Forelimb muscle (tissue), 1 donor: ENCODE results near the gene ABHD17B. TPM values are rescaled to one million over a fixed set of nuclear protein-coding genes. Genes with fewer than 3 reads are reported as not detected.
"Not testable (repeated sequence)": the region's sequence is repeated elsewhere in the genome, so short reads cannot be mapped to it uniquely, and the experiment has no call there.

Source experiments
- DNase-seq: peaks from one replicate; pipeline ENCODE4 v3.0.0-alpha.2; 2013; ENCODE audit warnings: low read depth
- polyA plus RNA-seq: library from polyadenylated mRNA; unstranded; fragments of 120-200 nt; gene quantifications from one replicate; pipeline ENCODE4 v1.2.1, GENCODE V29; 2013; ENCODE audit not compliant: insufficient read length

The ABHD17B gene
- polyA plus RNA-seq, 1 donor = 25.8 TPM

DNA sequence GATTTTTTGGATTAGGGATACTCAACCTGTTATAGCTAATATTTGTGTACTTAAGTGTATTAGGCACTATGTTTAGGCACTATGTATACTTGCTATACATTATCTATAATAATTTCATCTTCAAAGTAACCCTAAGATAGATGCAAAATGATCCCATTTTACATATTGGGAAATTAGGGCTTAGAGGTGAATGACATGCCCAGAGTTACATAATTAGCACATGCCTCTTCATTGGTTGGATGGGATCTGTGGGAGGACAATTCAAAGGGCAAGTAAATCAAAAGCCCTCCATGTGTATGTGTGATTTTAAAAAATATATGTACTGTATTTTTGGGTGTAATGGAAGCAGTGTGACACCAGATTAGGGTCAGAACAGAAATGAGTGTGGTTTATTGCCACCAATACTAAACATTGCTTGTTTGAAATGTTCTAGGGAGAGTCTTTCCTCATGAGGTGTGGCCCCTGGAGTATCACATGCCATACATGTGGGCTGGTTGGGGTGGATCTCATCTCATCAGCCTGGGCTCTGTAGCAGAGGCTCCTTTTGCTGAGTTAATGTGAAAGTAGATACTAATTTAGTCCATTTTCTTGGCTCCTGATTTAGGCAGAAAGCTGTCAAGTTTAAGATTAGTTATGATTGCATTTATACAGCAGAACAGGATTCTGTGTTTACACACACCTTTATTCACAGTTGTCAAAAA is 6.0 kb upstream of the ABHD17B start:
- no peak for DNase-seq

DNA sequence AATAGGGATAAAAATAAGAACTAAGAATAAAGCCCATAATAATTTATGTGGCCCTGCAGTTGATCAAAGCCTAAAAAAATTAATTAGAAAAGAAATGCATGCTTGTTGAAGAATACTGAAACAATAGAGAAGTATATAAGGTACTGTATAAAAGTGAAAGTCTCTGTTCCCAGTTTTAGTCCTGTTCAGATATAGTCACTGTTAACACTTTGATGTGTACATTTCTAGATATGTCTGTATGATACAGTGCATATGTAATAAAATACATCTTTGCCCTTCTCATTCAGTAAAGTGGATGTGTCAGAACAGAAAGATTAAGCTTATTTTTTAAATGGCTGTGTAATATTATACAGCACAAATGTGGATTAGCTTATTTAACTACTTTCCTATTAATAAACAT is 4.5 kb upstream of the ABHD17B start:
- no peak for DNase-seq

DNA sequence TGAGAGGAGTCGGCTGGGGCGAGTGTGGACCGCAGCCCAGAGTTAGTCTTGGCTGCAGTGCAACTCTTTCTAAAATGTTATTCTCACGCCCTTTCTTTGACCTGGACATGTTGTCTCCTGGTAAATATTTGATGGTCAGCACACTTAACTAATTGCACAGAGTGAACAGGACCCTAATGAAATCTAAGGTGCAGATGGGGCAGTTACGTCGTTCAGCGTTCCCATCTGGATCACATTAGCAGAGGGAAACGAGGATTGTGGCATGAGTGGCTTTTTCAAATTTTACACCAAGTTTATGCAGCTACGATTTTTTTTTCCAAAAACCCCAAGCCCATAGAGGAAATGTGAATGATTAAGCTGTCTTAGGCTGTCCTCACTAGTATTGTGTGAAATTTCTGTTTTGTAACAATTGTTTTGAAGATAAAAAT is 929 bp upstream of the ABHD17B start:
- DNase-seq = peak; percentile 32

DNA sequence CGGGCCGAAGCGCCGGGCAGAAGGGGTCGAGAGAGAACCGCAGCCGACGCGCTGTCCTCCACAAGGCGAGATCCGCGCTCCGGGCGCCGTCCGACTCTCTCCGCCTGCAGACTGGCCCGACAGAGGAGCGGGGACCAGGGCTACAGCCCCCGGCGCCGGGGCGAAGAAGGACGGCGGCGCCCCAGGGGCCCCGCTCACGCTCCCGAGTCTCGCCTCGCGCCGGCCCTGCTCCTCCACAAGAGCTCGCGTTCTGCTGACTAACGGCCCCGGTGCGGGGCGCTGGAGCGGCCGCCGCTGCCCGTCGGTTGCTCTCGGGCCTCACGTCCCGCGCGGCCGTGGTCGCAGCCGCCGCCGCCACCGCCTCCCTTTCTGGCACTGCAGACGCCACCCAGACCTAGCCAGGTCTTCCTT is 338 bp downstream of the ABHD17B start:
- DNase-seq = no peak

DNA sequence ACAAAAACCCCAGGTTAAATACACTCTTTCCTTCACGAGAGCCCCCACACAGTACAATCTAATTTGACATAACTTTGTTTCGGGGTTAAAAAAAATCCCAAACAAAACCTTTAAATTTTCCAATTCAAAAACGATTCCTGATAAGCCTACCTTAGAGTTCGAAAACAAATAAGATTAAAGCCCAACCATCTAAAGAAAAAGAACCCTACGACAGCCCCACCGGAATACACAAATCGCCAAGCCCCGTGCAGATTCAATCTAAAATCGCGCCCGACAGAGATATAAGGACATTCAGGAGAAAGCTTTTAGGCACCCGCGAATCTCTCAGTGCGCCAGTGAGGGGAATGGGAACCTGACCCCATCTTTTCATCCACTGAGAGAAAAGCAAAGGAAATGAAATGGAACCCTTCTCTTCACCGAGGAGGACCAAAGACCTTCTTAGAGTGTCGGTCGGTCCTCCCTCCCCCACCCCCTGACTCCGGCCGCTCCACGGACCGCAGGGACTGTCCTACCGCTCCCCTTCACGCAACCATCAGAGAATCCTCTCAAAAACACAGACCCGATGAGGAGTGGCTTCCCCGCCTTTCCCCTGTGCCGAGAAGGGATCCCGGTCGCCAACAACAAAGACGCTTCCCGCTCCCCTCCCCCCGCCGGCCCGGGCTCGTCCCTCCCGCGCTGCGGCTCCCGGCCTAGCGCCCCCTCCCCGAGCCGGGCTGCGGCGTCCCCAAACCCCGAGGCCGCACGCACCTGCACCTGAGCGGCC is 925 bp downstream of the ABHD17B start:
- DNase-seq = no peak

DNA sequence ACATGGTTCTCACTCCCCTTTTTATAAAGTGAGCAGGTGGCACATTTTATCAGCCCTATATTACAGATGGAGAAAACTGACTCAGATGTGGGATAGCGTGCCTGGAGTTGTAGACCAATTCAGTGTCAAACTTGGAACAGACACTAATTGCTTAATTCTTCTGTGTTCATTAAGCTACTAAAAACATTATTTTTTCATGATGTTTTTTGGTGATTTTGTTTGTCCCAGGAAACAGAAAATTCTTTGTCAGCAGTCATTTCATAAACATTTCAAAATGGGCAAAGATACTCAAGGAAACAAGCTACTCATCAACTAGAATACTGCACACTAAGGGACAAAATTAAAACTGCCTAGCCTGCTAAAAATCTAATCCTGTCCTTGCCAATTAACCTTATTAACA is 2.2 kb downstream of the ABHD17B start:
- DNase-seq = no peak

DNA sequence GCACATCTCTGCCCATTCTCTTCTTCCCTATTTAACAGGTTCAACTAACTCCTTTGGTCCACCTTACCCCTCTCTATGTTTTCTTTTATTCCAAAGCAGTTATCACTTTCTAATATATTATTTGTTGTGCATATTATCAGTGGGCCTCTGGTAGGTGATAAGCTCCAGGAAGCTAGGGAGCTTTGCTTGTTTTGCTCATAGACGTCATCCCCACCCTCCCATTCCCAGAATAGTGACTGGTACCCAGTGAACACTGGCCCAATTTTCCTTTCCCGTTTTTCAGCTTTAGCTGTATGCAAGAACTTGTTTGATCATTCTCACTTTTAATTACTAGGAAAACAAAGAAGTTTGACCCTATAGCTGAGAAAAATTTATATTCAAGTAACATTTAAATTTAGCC is 6.9 kb downstream of the ABHD17B start:
- no peak for DNase-seq

DNA sequence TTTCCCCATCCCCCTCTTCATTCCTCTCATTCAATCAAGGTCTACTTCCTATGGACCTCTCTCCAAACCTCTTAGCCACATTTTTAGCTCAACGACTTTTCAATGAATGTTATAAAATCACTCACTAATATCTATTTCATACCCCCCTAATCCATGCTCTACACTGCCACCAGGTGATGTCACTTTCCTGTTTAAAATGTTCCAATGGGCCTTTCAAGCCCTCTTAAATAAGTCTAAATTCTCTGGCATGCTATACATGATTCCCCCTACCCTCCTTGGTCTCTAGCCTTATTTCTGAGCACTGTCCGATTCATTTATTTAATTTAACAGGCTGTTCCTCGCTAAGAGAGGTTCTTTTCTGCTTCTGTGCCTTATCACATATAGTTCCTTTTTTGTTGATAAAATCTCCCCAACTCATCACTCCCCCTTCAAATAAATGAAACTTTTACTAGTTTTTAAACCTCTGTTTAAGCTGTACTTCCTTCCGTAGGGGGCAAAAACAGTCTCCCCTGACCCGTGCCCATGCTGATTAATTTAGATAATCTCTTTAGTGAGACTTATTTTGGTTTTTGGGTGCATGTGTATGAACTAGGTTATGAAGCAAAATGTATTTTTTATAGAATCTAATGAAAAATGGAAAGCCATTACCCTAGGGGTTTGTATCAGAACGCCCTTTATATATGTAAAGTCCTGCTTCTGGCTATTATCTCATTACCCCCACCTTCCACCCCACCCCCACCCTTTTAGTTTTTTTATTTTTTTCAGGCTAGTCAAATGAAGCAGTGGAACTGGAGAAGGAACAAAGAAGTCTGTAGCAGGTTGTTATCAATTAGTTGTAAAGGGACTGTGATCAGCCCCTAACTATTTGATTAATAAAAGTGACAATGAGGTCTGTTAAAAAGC is 9.0 kb downstream of the ABHD17B start:
- DNase-seq = no peak

DNA sequence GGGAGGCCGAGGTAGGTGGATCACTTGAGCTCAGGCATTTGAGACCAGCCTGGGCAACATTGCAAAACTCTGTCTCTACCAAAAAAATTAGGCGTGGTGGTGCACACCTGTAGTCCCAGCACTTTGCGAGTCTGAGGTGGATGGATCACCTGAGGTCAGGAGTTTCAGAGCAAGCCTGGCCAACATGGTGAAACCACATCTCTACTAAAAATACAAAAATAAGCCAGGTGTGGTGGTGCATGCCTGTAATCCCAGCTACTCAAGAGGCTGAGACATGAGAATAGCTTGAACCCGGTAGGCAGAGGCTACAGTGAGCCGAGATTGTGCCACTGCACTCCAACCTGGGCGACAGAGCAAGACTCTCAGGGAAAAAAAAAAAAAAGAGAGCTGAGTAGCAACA is 12.2 kb downstream of the ABHD17B start:
- DNase-seq = not testable (repeated sequence)

DNA sequence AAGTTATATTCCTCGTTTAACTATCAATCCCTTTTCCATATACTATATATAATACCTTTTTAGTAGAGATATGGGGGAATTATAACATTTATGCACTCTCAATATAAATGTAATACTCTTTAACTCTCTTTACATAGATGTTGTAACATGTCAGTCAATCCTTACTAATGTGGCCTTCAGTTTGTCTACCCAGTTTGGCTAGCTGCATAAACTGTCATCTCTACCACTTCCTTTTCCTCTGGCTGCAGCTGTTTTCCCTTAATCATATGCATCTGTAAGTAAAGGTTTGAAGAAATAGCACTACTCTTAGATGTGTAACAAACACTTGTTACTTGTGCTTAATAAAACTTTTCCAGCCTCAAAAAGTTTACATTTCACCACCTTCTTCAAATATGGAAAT is 13.4 kb downstream of the ABHD17B start:
- no peak for DNase-seq

DNA sequence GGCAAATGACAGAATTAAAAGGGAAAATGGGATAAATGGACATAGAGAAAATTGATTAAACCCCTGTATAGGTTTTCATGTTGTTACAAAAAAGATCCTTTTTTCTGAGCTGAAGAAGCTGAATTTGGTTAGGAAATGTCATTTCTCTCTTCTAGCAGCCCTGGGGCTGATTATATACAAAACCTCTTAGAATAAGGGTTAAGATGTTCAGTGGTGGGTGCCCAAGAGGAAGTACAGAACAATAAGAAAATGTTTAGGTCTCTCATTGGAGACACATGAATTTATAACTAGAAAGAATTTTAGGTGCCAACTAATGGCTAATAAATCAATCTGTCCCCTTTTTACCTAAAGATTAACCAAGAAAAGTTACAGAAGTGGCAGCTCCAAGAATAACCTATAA is 14.2 kb downstream of the ABHD17B start:
- no peak for DNase-seq

DNA sequence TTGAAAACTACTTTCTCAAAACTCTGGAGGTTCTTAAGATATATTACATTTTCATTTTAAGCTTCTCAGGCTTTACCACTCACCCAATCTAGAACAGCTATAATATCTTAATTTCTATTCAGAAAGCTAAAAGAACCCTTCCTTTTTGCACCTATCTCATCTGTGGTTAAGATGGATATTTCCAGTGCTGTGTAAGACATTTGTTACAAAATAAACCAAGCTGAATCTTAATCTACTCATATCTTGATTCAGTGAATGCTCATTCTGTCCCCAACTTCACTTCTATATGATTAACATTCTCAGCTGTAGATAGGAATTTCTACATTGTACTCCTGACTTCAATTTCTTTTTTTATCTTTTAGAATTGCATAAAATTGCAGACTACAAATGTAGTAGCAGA is 15.0 kb downstream of the ABHD17B start:
- DNase-seq = no peak

DNA sequence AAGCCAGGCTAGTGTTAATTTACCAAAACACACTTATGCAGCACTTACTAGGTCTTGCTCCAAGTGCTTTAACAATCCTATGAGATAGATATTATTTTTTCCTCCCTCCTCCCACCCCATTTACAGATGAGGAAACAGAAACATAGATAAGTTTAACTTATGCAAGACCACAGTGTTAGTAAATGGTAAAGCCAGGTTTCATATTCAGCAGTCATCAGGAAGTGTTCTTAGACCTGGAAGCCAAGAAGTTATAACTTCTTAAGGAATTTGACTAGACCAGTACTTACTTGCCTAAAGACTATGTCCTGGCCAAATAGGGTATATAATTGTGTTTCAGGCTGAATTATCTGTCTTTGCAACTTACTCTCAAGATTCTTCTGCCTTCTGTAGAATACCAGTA is 15.9 kb downstream of the ABHD17B start:
- no peak for DNase-seq

DNA sequence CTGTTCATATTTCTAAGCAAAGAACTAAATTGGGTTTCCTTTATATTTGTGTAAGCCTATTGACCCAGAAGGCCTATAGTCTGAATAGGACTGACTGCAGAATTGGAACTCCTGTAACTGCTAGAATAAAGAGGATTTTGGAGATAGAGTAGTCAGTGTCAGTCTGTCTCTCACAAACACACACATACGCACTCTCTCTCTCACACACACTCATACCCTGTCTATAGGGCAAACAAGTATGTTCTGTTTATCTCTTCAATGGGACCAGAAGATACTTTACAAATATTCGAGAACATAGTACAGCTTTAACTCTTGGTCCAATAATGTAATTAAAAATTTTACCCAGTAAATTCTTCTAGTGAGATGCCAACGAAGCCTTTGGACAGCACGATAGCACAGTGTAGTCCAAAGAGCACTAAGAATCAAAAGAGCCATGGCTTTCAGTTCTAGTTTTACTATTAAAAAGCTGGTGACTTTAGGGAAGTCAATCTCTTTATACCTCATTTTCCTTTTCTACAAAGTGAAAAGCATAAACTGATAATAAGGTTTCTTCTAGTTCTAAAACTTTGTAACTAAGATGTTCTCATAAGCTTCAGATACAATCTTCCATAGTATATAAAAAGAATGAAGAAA is 19.3 kb downstream of the ABHD17B start:
- DNase-seq = no peak

DNA sequence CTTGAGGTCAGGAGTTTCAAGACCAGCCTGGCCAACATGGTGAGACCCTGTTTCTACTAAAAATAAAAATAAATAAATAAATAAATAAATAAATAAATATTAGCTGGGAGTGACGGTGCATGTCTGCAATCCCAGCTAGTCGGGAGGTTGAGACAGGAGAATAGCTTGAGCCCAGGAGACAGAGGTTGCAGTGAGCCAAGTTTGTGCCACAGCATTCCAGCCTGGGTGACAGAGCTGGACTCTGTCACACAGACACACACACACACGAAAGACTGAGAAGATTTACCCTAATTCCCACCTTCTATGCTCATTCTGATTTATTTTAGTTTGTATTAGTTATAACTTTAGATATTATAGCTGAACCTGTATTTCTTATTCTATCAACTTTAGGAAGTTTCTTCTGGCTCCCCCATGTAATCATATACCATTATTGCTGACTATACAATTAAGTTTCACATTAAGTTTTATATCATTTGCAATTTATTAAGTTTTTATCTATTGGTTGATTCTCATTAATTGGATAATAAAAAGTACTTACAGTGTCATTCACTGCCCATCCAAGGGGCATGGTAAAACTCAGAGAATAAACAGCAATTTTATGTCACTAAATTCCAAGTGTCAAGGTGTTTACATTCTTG is 20.8 kb downstream of the ABHD17B start:
- DNase-seq = no peak

DNA sequence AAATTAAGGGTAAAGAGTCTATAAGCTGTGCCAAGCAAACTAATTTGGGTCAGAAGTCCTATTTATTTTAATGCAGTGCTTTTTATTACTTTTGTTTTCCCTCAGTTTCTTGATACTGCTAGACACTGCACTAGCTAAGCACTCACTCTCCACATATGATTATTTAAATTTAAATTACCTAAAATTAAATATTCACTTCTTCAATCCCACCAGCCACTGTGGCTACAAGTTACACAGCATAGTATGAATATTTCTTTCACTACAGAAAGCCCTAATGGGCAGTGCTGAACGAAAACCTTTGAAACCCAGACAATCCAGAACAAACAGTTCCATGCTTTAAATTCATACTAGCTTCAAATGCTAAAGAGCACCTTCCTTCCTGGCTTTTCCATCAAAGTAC is 23.6 kb downstream of the ABHD17B start:
- DNase-seq = no peak

DNA sequence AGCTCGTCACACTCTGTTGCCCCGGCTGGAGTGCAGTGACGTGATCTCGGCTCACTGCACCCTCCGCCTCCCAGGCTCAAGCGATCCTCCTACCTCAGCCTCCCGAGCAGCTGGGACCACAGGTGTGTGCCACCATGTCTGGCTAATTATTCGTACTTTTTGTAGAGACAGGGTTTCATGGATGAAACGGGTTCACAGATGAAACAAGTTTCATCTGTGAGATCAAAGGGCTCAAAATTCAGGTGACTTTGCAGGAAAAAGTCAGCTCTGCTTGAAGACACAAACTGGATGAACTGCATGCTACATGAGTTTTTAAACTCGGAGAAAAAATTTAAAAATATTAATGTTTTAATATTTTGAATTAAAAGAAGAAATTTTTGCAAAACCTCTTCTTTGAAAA is 24.5 kb downstream of the ABHD17B start:
- no peak for DNase-seq

DNA sequence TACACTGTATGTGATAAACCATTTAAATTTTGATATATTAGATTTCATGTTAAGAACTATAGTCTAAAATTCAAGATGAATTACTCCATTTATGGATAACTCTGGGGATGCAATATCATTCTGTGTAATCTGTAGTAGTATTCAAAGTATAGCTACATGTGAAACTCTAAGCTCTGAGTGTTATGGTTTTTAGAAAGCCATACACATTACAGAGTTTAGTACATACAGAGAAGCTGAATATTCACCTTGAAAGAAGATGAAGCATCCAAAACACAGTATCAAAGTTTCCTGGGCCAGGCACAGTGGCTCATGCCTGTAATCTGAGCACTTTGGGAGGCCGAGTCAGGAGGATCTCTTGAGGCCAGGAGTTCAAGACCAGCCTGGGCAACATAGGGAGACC is 25.0 kb downstream of the ABHD17B start:
- no peak for DNase-seq

DNA sequence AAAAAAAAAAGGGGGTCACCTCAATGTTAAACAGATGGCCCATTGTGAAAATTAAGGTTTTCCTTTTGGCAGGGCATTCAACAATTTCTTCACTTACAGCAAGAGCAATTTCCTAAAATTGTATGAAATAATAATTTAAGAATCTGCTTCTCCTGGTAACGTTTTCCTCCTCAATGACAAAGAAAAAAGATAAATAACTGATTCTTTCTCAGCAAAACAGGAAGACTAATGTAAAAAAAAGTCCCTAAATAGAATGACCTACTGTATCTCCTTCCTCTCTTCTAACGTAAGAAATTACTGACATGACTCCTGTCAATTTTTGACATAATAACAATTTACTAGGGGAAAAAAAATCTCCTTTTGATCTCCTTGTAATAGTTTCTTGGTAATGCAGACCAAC is 25.5 kb downstream of the ABHD17B start:
- no peak for DNase-seq

DNA sequence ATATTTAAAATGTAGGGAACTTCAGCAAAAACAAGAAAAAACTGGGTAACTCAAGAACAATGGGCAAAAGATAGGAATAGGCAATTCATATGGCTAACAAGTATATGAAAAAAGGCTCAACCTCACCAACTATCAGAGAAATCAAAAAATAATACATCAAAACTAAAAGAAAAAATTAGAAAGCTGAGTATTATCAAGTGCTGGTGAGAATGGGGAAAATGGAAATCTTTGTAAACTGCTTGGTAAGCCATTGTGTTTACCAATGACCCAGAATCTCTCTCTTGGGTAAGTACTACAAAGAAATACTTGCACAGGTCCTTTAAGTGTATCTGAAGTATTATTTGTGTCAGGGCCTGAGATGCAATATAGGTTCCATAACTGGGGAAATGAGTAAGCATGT is 27.0 kb downstream of the ABHD17B start:
- DNase-seq = no peak

DNA sequence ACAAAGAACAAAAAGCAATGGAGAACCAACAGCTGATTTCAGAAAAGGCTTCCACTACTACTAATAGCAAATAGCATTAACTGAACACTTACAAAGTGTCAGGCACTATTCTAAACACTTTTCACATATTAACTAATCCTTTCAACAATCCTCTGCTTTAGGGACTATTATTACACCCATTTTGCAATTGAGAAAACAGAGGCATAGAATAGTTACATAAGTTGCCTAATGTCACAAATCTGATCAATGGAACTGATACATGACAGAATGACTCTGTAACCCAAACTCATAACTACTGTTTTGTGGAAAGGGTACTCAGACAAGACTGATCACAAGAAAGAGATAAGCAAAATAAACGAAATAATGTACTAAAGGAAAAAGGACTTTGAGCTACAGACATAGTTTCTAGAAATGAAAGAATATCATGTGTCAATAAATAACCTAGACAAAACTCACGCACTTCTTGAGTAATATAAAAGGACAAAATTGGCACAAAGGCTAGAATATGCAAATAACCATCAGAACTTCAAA is 31.3 kb downstream of the ABHD17B start:
- DNase-seq = no peak
